Astrocyte of the spinal cord (primary cell): ENCODE measurements around the gene CCDC57.

Experiments used
- DNase-seq: peaks from one replicate; pipeline ENCODE4 v3.0.0; 2011; ENCODE audit warnings: low read depth, low spot score
- H3K4me3 ChIP-seq: 2 replicates; pipeline ENCODE4 v1.5.1; 2011; ENCODE audit warnings: low read depth, mild to moderate bottlenecking, low read length, moderate library complexity
- CTCF ChIP-seq: IDR thresholded peaks from 2 replicates; pipeline ENCODE4 v1.5.1; 2012; ENCODE audit warnings: low read depth, mild to moderate bottlenecking, low read length, inconsistent platforms
- in situ Hi-C: cut with HindIII; loops from 2 replicates; pipeline ENCODE4 v1.10.0; 2017; ENCODE audit warnings: low sequenced_read_pairs

Gene CCDC57

GRCh38 chr17:82058855-82059249, 153.8 kb downstream of the CCDC57 start:
- no peak overlapping the region for H3K4me3 ChIP-seq
- no peak for TF ChIP-seq CTCF
- DNase-seq: no peak
- in situ Hi-C loops: no loop called here

DNA sequence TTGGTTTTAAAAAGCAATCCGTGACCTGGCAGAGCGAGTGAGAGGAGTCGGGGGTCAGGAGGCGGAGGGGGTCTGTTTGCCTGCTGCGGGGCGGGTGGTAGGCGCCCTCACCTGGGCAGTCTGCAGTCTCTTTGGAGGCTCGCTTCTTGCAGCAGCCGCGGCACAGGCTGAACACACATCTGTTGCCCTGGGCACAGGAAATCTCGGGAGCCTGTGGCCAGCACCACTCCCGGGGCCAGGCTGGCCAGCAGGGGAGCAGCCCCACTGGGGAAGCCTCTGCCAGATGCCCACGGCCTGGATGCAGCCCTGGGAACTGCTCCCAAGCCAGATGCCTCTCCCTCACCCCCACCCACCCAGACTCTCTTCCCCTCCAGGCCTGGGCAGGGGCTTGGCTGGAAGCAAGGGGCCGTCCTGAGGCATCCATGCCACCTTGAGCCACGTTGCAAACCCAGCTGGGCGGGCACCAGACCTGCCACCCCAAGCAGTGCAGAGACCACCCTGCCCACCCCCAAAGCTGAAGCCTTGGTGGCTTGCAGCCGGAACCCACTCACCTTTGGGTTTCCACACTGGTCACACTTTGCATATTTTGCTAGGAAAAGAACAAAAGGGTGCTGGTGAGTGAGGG, 154.3 kb downstream of the CCDC57 start:
- DNase-seq: no peak
- TF ChIP-seq CTCF: no peak
- no peak overlapping the region for H3K4me3 ChIP-seq
- in situ Hi-C loops: no loop called here

DNA sequence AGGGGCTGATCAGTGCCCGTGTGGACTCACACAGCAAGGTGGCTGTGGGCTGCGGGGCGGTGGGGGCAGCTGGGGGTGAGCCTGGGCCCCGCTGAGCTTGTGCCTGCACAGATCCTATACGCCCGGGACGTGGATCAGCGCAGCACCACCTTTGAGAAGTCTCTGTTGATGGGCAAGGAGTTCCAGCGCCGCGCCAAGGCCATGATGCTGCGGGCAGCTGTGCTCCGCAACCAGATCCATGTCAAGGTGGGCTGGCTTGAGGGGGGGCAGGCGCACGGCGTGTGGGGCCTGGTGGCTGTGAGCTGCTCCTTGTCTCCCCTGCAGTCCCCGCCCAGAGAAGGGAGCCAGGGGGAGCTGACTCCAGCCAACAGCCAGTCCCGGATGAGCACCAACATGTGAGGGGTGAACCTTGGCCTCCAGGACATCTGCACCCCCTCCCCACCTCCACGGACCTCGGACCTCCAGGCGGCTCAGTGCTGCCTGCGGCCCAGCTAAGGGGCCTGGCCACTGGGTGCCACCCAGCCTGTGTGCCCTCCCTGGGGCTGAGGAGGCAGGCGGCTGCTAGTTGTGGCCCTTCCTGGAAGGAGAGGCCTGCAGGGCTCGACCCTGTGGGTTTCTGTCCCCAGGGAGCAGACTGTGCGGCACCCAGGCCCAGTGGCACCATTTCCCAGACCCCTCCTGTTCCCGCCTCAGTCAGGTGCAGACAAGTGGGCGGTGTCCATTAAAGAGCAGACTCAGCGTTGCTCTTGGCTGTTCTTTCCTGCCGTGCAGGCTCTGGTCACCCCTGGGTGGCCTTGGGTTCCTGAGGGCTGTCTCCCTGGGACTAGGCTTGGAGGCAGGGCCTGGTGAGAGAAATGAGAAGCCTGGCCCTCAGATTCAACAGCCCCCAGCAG, 155.7 kb downstream of the CCDC57 start:
- in situ Hi-C loops: no loop called here
- DNase-seq: no peak
- no peak for TF ChIP-seq CTCF
- no peak overlapping the region for H3K4me3 ChIP-seq

DNA sequence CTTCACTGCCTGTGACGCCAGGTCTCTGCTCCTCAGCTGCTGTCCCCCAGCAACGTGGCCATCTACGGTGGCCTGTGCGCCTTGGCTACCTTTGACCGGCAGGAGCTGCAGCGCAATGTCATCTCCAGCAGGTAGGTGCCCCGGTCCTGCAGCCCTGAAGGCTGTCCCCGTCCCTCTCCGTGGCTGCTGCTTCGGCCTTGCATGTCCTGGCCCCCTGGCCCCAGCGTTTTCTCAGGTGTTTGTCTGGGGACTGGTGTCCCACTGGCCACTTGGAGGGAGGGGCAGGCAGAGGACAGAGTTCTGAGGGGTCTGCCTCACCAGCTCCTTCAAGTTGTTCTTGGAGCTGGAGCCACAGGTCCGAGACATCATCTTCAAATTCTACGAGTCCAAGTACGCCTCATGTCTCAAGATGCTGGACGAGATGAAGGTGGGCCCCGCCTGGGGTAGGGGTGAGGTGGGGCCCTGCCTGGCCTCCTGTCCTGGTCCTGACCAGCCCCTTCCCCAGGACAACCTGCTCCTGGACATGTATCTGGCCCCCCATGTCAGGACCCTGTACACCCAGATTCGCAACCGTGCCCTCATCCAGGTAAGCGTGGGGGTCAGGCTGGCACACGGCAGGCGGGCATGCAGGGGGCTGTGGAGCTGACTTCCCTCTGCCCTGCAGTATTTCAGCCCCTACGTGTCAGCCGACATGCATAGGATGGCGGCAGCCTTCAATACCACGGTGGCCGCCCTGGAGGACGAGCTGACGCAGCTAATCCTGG, 156.5 kb downstream of the CCDC57 start:
- H3K4me3 ChIP-seq: no peak overlapping the region
- DNase-seq: no peak
- no peak for TF ChIP-seq CTCF
- in situ Hi-C loops: no loop called here

- in situ Hi-C loops: no loop called here
- TF ChIP-seq CTCF: no peak
- no peak for DNase-seq
- no peak overlapping the region for H3K4me3 ChIP-seq
These were observed 157.3 kb downstream of the CCDC57 start for GRCh38 chr17:82055023-82055964.
